ENCODE results near the gene SMIM10L2A.
"Not testable (repeated sequence)": the region's sequence is repeated elsewhere in the genome, so short reads cannot be mapped to it uniquely, and the experiment has no call there.

The SMIM10L2A gene

GRCh38 chrX:135461756-135462155 lies 40.0 kb downstream of the SMIM10L2A start:
- DNase-seq = not testable (repeated sequence)

- peak; percentile 2 for DNase-seq
Observed at GRCh38 chrX:135463937-135464336, 42.2 kb downstream of the SMIM10L2A start.

- DNase-seq = no peak
Observed at GRCh38 chrX:135476378-135476777, 54.6 kb downstream of the SMIM10L2A start.

- peak; percentile 66 for DNase-seq
Observed at GRCh38 chrX:135477576-135477975, 55.8 kb downstream of the SMIM10L2A start.
